ENCODE data around the gene CDC20.

- TF ChIP-seq CTCF (IDR thresholded peaks at IDR 0.05): no peak
- TF ChIP-seq POLR2A (IDR thresholded peaks at IDR 0.05): no peak
- no peak for TF ChIP-seq POLR2AphosphoS5 (IDR thresholded peaks at IDR 0.05; ENCODE audit: insufficient read depth in 1 of 2, low read depth in 1 of 2)
Observed at GRCh38 chr1:43379476-43379875, 20.7 kb downstream of the CDC20 start.

All from vagina (tissue), 2 donors.